HepG2 (cell line): ENCODE results near the gene ZNF148. TPM values are rescaled to one million over a fixed set of nuclear protein-coding genes. Genes with fewer than 3 reads are reported as not detected.

ENCODE experiments used
- ATAC-seq: fragments of 200-7000 bp; cut with Tn5 transposase; 3 replicates; pipeline ENCODE4 v1.9.1; 2020; ENCODE audit warnings: mild to moderate bottlenecking, moderate library complexity
- BruUV-seq: library from RNA; stranded (reverse); fragments of 400-500 nt; replicated peaks from 2 replicates; lab custom pipeline; 2021; lab: Mats Ljungman, UMichigan
- CTCF ChIA-PET: fragments of 300-600 bp; formaldehyde crosslinking; extraction: SDS; loops from one replicate; lab custom pipeline; 2021; ENCODE audit warnings: low total read pairs, inconsistent platforms, low intra/inter-chr PET ratio; lab: Yijun Ruan, JAX
- POLR2A ChIA-PET: fragments of 350-600 bp; sonication (Branson Sonifier 250); formaldehyde crosslinking; loops from one replicate; lab custom pipeline; 2020; ENCODE audit warnings: antibody characterized with exemption, inconsistent platforms; lab: Yijun Ruan, JAX
- DNase-seq: peaks from one replicate; pipeline ENCODE4 v3.0.0-alpha.2; 2015; ENCODE audit warnings: low spot score
- FAIRE-seq: peaks from 3 replicates; lab custom pipeline; 2011; peaks lifted over from hg19 to GRCh38; lab: Jason Lieb, UNC
- H2AFZ ChIP-seq: one replicate; pipeline ENCODE4 v1.6.1; 2011; ENCODE audit warnings: low read length, inconsistent platforms
- H3K27ac ChIP-seq: fragments of 300-600 bp; 3 replicates; pipeline ENCODE4 v1.8.0; 2011; ENCODE audit warnings: mixed run types, mild to moderate bottlenecking, mixed read lengths, low read length, inconsistent platforms; ENCODE audit not compliant: insufficient read depth; ENCODE audit errors: extremely low read length
- H3K27me3 ChIP-seq, 2 experiments: fragments of 200-600 bp in 1 of 2; 2 replicates in 1 of 2; 3 replicates in 1 of 2; pipeline versions ENCODE4 v1.6.0 to v1.8.0; 2011; ENCODE audit warnings: low read length in 2 of 2, mild to moderate bottlenecking in 2 of 2, moderate library complexity in 2 of 2, inconsistent platforms in 1 of 2; ENCODE audit not compliant: insufficient read depth in 2 of 2, control insufficient read depth in 1 of 2
- H3K36me3 ChIP-seq, 2 experiments: fragments of 200-600 bp in 1 of 2; replicated peaks in 1 of 2; 2 replicates in 1 of 2; 3 replicates in 1 of 2; pipeline versions ENCODE4 v1.5.1 to v1.8.0; 2011; ENCODE audit warnings: low read length in 2 of 2, inconsistent platforms in 1 of 2; ENCODE audit not compliant: insufficient read depth in 2 of 2, control insufficient read depth in 1 of 2
- H3K4me1 ChIP-seq: 2 replicates; pipeline ENCODE4 v1.5.1; 2012; ENCODE audit warnings: low read length, inconsistent platforms; ENCODE audit not compliant: insufficient read depth
- H3K4me2 ChIP-seq: 2 replicates; pipeline ENCODE4 v1.6.0; 2011; ENCODE audit warnings: low read depth, low read length, inconsistent platforms
- H3K4me3 ChIP-seq, 3 experiments: fragments of 200-600 bp in 1 of 3; sonication (generic), shearing (Covaris generic) in 1 of 3; replicated peaks in 1 of 3; 2 replicates each; pipeline ENCODE4 v1.5.1; 2011 to 2016; ENCODE audit warnings: low read length in 3 of 3, inconsistent platforms in 2 of 3, low read depth in 2 of 3, mild to moderate bottlenecking in 2 of 3, control low read depth in 1 of 3, mixed read lengths in 1 of 3; ENCODE audit not compliant: insufficient read depth in 1 of 3
- H3K79me2 ChIP-seq: one replicate; pipeline ENCODE4 v1.6.1; 2011; ENCODE audit warnings: low read length, inconsistent platforms; ENCODE audit not compliant: insufficient read depth
- H3K9ac ChIP-seq: 2 replicates; pipeline ENCODE4 v1.6.0; 2011; ENCODE audit warnings: mild to moderate bottlenecking, low read depth, low read length, inconsistent platforms; ENCODE audit not compliant: insufficient read depth
- H3K9me3 ChIP-seq: 2 replicates; pipeline ENCODE4 v1.5.1; 2012; ENCODE audit warnings: mild to moderate bottlenecking, low read length
- H4K20me1 ChIP-seq: 2 replicates; pipeline ENCODE4 v1.6.0; 2011; ENCODE audit warnings: inconsistent platforms, mild to moderate bottlenecking, low read length, moderate library complexity; ENCODE audit not compliant: insufficient read depth
- ARID2 ChIP-seq: sonication (generic); formaldehyde crosslinking; IDR thresholded peaks from 2 replicates; pipeline ENCODE4 v1.8.1; 2022; ENCODE audit warnings: mild to moderate bottlenecking, missing genetic modification reagents, borderline replicate concordance
- ARNTL ChIP-seq: sonication (generic); formaldehyde crosslinking; IDR thresholded peaks from 2 replicates; pipeline ENCODE4 v1.4.0; 2020; ENCODE audit warnings: mild to moderate bottlenecking, missing genetic modification reagents
- KLF9 ChIP-seq: IDR thresholded peaks from 2 replicates; pipeline ENCODE4 v1.6.1; 2016; ENCODE audit warnings: low read depth
- NKX3-1 ChIP-seq: sonication (generic); formaldehyde crosslinking; IDR thresholded peaks from 2 replicates; pipeline ENCODE4 v1.5.0; 2020; ENCODE audit warnings: missing genetic modification reagents
- NR2F1 ChIP-seq, 2 experiments: fragments of 450-650 bp in 1 of 2; formaldehyde crosslinking in 1 of 2; IDR thresholded peaks; 2 replicates each; pipeline versions ENCODE4 v1.5.0 to v1.6.1; 2016 to 2020; ENCODE audit warnings: mild to moderate bottlenecking in 1 of 2, missing compliant biosample characterization in 1 of 2, missing genetic modification reagents in 1 of 2, moderate library complexity in 1 of 2
- PCBP1 ChIP-seq: fragments of 200-400 bp; formaldehyde crosslinking; IDR thresholded peaks from 2 replicates; pipeline ENCODE4 v1.6.1; 2017; ENCODE audit warnings: mild to moderate bottlenecking, low read depth, low read length, borderline replicate concordance
- SETDB1 ChIP-seq: sonication (generic); formaldehyde crosslinking; IDR thresholded peaks from 2 replicates; pipeline ENCODE4 v1.5.1; 2020; ENCODE audit warnings: missing genetic modification reagents, mild to moderate bottlenecking, borderline replicate concordance
- ZFP1 ChIP-seq: IDR thresholded peaks from 2 replicates; pipeline ENCODE4 v1.6.1; 2016
- ZFP36L2 ChIP-seq: sonication (generic); formaldehyde crosslinking; IDR thresholded peaks from 2 replicates; pipeline ENCODE4 v1.4.0; 2020; ENCODE audit warnings: missing genetic modification reagents
- ZNF136 ChIP-seq: sonication (generic); formaldehyde crosslinking; IDR thresholded peaks from 2 replicates; pipeline ENCODE4 v1.8.1; 2022; ENCODE audit warnings: low read depth, mild to moderate bottlenecking, moderate library complexity, missing genetic modification reagents
- ZNF230 ChIP-seq: sonication (generic); formaldehyde crosslinking; IDR thresholded peaks from 2 replicates; pipeline ENCODE4 v1.4.0; 2020; ENCODE audit warnings: mild to moderate bottlenecking, missing genetic modification reagents
- ZNF329 ChIP-seq: sonication (generic); formaldehyde crosslinking; IDR thresholded peaks from 2 replicates; pipeline ENCODE4 v1.9.0; 2021; ENCODE audit warnings: low read depth, mild to moderate bottlenecking, missing genetic modification reagents
- ZNF850 ChIP-seq: sonication (generic); formaldehyde crosslinking; conservative IDR thresholded peaks from 2 replicates; pipeline ENCODE4 v1.9.0; 2021; ENCODE audit warnings: mild to moderate bottlenecking, missing genetic modification reagents
- WGBS: methylation state at CpG from one replicate; pipeline ENCODE4 v1.1.6; 2017; ENCODE audit warnings: low lambda C conversion rate; 5-methylcytosine and 5-hydroxymethylcytosine counted together
- in situ Hi-C: cut with HindIII; loops from 2 replicates; pipeline ENCODE4 v1.10.0; 2017; ENCODE audit warnings: low pct_unique_long_range_greater_than_20kb; ENCODE audit not compliant: extremely low pct_ligation_motif_present
- intact Hi-C: fragments of 100-400 bp; cut with micrococcal nuclease; formaldehyde crosslinking; loops from one replicate; pipeline ENCODE4 v1.10.0; 2022; ENCODE audit not compliant: unreplicated experiment
- polyA plus RNA-seq, 8 experiments: library from polyadenylated mRNA; depleted of rRNA in 3 of 8; stranded (reverse) in 7 of 8; unstranded in 1 of 8; fragments of >200 nt; fragmentation: Illumina TruSeq in 4 of 8; extraction: Trizol in 4 of 8; gene quantifications; 2 replicates each; pipeline versions ENCODE4 v1.2.1 to v1.2.3, GENCODE V29; 2011 to 2016; ENCODE audit warnings: low read depth in 4 of 8, missing spikeins in 1 of 8, mixed read lengths in 1 of 8; ENCODE audit not compliant: insufficient read depth in 1 of 8
- total RNA-seq, 5 experiments: library from RNA; depleted of rRNA; stranded (reverse); fragments of >200 nt; fragmentation: Illumina TruSeq; extraction: Trizol; gene quantifications; 2 replicates each; pipeline ENCODE4 v1.2.3, GENCODE V29; 2016; ENCODE audit warnings: low read depth in 1 of 5
- TF ChIP-seq, protein P1 (sequence below): sonication (generic); formaldehyde crosslinking; IDR thresholded peaks from 2 replicates; pipeline ENCODE4 v1.4.0; 2020; ENCODE audit warnings: low read depth, mild to moderate bottlenecking, missing genetic modification reagents
- TF ChIP-seq, protein P2 (sequence below): sonication (generic); formaldehyde crosslinking; IDR thresholded peaks from 2 replicates; pipeline ENCODE4 v1.8.1; 2023; ENCODE audit warnings: mild to moderate bottlenecking, missing genetic modification reagents, borderline replicate concordance
- TF ChIP-seq, protein P3 (sequence below): IDR thresholded peaks from 2 replicates; pipeline ENCODE4 v1.4.0; 2020; ENCODE audit warnings: mild to moderate bottlenecking, missing genetic modification reagents

Gene ZNF148
- total and polyA plus RNA-seq, 2 of the 13 experiments (the other 11 are each of a cell fraction or from before 2014, with no cell fraction given), result 10.6 to 36.1 TPM

DNA sequence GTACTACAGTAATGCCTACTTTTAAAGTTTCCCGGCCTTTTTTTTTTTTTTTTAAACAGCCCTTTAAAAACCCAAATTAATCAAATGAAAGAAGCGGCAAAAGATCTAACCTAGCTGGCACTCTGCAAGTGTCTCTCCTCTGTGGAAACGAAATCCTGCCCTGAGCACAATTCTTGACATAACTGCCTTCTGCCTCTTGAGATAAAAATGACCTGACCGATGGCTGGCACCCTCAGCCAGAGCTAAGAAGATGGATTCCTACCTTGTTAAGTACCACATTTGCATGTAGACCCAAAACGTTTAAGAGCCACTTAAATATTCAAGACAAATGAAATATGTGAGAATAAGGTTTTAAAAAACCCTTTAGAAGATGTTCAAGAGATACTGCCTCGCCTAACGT is 146.0 kb downstream of the ZNF148 start:
- H3K27ac ChIP-seq, result no peak overlapping the region
- BruUV-seq, result no TSS peak
- ChIA-PET POLR2A (no interaction called here), CTCF (no interaction called here)
- TF ChIP-seq ZFP1 (CRISPR knock-in tag) (no peak), NR2F1 (CRISPR knock-in tag; IDR thresholded peaks at IDR 0.05) (no peak), ZNF850 (CRISPR knock-in tag) (no peak), NKX3-1 (CRISPR knock-in tag) (no peak)
- H3K9ac ChIP-seq, result no peak overlapping the region
- no peak for ATAC-seq
- H2AFZ ChIP-seq, result no peak overlapping the region
- H4K20me1 ChIP-seq, result no peaks in the 10 kb centered on the region
- H3K4me3 ChIP-seq, result no peak overlapping the region
- no peak overlapping the region for H3K4me2 ChIP-seq
- intact Hi-C loops, result no loop called here
- no peak for FAIRE-seq
- H3K9me3 ChIP-seq, result no peaks in the 10 kb centered on the region
- in situ Hi-C loops, result no loop called here
- whole genome bisulfite sequencing, result 91% methylated on average over 7 of the region's 7 CpGs
- H3K36me3 ChIP-seq, result peaks cover 4 to 24% of the 10 kb centered on the region in 2 experiments; a peak in 4 of 5 replicates
- no peaks in the 10 kb centered on the region for H3K79me2 ChIP-seq
- DNase-seq, result no peak
- H3K27me3 ChIP-seq, result no peaks in the 10 kb centered on the region
- no peaks in the 10 kb centered on the region for H3K4me1 ChIP-seq

DNA sequence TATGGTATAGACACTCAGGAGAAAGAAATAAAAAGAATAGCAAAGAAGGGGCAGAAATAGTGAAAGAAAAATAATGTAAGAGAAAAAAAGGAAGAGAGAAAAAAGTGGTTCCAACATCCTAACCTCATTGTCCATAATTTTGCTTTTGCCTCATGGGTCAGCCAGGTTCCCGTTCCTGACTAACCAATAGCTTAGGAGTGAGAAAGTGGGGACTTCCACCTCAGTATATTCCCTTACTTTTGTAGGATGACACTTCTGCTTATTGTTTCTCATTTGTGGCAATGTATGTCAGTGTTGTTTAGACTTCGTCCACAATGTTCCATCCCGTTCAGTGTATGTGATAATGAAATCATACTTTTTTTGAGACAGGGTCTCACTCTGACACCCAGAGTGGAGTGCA is 153.3 kb downstream of the ZNF148 start:
- CTCF ChIA-PET, result no interaction called here
- POLR2A ChIA-PET, result no interaction called here
- TF ChIP-seq ARID2 (CRISPR knock-in tag) (no peak), ZNF329 (CRISPR knock-in tag) (no peak), ZNF230 (CRISPR knock-in tag) (no peak), PCBP1 (no peak), ARNTL (CRISPR knock-in tag) (no peak), KLF9 (CRISPR knock-in tag) (no peak), SETDB1 (CRISPR knock-in tag) (no peak), ZNF136 (CRISPR knock-in tag) (no peak), ZFP36L2 (CRISPR knock-in tag) (no peak)
- TF ChIP-seq, protein P1, sequence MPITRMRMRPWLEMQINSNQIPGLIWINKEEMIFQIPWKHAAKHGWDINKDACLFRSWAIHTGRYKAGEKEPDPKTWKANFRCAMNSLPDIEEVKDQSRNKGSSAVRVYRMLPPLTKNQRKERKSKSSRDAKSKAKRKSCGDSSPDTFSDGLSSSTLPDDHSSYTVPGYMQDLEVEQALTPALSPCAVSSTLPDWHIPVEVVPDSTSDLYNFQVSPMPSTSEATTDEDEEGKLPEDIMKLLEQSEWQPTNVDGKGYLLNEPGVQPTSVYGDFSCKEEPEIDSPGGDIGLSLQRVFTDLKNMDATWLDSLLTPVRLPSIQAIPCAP (CRISPR knock-in tag), result no peak
- TF ChIP-seq, protein P2, sequence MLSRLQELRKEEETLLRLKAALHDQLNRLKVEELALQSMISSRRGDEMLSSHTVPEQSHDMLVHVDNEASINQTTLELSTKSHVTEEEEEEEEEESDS (CRISPR knock-in tag), result no peak
- TF ChIP-seq, protein P3, sequence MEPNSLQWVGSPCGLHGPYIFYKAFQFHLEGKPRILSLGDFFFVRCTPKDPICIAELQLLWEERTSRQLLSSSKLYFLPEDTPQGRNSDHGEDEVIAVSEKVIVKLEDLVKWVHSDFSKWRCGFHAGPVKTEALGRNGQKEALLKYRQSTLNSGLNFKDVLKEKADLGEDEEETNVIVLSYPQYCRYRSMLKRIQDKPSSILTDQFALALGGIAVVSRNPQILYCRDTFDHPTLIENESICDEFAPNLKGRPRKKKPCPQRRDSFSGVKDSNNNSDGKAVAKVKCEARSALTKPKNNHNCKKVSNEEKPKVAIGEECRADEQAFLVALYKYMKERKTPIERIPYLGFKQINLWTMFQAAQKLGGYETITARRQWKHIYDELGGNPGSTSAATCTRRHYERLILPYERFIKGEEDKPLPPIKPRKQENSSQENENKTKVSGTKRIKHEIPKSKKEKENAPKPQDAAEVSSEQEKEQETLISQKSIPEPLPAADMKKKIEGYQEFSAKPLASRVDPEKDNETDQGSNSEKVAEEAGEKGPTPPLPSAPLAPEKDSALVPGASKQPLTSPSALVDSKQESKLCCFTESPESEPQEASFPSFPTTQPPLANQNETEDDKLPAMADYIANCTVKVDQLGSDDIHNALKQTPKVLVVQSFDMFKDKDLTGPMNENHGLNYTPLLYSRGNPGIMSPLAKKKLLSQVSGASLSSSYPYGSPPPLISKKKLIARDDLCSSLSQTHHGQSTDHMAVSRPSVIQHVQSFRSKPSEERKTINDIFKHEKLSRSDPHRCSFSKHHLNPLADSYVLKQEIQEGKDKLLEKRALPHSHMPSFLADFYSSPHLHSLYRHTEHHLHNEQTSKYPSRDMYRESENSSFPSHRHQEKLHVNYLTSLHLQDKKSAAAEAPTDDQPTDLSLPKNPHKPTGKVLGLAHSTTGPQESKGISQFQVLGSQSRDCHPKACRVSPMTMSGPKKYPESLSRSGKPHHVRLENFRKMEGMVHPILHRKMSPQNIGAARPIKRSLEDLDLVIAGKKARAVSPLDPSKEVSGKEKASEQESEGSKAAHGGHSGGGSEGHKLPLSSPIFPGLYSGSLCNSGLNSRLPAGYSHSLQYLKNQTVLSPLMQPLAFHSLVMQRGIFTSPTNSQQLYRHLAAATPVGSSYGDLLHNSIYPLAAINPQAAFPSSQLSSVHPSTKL (CRISPR knock-in tag), result no peak

More for the DNA sequence above, 153.3 kb downstream of the ZNF148 start:
- peaks cover 18% of the 10 kb centered on the region for H3K4me1 ChIP-seq
- no TSS peak for BruUV-seq
- H3K36me3 ChIP-seq, result no peaks in the 10 kb centered on the region
- ATAC-seq, result no peak
- H3K9ac ChIP-seq, result no peak overlapping the region
- H3K27ac ChIP-seq, result no peak overlapping the region
- no peak for DNase-seq
- no peaks in the 10 kb centered on the region for H4K20me1 ChIP-seq
- H2AFZ ChIP-seq, result no peak overlapping the region
- intact Hi-C loops (no loop called here), in situ Hi-C loops (no loop called here)
- 75% methylated on average over 3 of the region's 3 CpGs for WGBS
- no peak overlapping the region for H3K4me3 ChIP-seq
- no peaks in the 10 kb centered on the region for H3K9me3 ChIP-seq
- H3K4me2 ChIP-seq, result no peak overlapping the region
- no peaks in the 10 kb centered on the region for H3K79me2 ChIP-seq
- no peaks in the 10 kb centered on the region for H3K27me3 ChIP-seq
- no peak for FAIRE-seq
